HUES64 (cell line): ENCODE results near the gene ZNF813. TPM values are rescaled to one million over a fixed set of nuclear protein-coding genes. Genes with fewer than 3 reads are reported as not detected.
"Not testable (repeated sequence)": the region's sequence is repeated elsewhere in the genome, so short reads cannot be mapped to it uniquely, and the experiment has no call there.

Source experiments
- H3K27ac ChIP-seq: 2 replicates; pipeline ENCODE4 v1.7.0; 2013; ENCODE audit warnings: low read depth, low read length, inconsistent platforms
- H3K27me3 ChIP-seq: 2 replicates; pipeline ENCODE4 v1.6.1; 2013; ENCODE audit warnings: mild to moderate bottlenecking, low read length; ENCODE audit not compliant: insufficient read depth
- H3K36me3 ChIP-seq: 2 replicates; pipeline ENCODE4 v1.6.1; 2013; ENCODE audit warnings: mild to moderate bottlenecking, low read length; ENCODE audit not compliant: insufficient read depth
- H3K4me1 ChIP-seq: 2 replicates; pipeline ENCODE4 v1.6.1; 2013; ENCODE audit warnings: mild to moderate bottlenecking, low read length, moderate library complexity; ENCODE audit not compliant: insufficient read depth
- H3K4me3 ChIP-seq: 2 replicates; pipeline ENCODE4 v1.5.1; 2013; ENCODE audit warnings: mild to moderate bottlenecking, low read length, moderate library complexity
- H3K9ac ChIP-seq: 2 replicates; pipeline ENCODE4 v1.6.1; 2013; ENCODE audit warnings: mild to moderate bottlenecking, low read depth, low read length
- H3K9me3 ChIP-seq: 2 replicates; pipeline ENCODE4 v1.6.1; 2013; ENCODE audit warnings: low read depth, low read length; ENCODE audit not compliant: insufficient read depth
- WGBS: fragments of 150-250, 120-280 bp; methylation state at CpG from one replicate; pipeline ENCODE4 v1.1.7; 2013; ENCODE audit warnings: missing lambda C conversion rate; 5-methylcytosine and 5-hydroxymethylcytosine counted together
- polyA plus RNA-seq, 2 experiments: library from polyadenylated mRNA; stranded (reverse); fragments of 50-300 nt; gene quantifications; one replicate each; pipeline ENCODE4 v1.2.3, GENCODE V29; 2013

Gene ZNF813
- polyA plus RNA-seq (2013, experiment 1 of 2) = 12.4 TPM
- polyA plus RNA-seq (2013, experiment 2 of 2) = 13.0 TPM

DNA sequence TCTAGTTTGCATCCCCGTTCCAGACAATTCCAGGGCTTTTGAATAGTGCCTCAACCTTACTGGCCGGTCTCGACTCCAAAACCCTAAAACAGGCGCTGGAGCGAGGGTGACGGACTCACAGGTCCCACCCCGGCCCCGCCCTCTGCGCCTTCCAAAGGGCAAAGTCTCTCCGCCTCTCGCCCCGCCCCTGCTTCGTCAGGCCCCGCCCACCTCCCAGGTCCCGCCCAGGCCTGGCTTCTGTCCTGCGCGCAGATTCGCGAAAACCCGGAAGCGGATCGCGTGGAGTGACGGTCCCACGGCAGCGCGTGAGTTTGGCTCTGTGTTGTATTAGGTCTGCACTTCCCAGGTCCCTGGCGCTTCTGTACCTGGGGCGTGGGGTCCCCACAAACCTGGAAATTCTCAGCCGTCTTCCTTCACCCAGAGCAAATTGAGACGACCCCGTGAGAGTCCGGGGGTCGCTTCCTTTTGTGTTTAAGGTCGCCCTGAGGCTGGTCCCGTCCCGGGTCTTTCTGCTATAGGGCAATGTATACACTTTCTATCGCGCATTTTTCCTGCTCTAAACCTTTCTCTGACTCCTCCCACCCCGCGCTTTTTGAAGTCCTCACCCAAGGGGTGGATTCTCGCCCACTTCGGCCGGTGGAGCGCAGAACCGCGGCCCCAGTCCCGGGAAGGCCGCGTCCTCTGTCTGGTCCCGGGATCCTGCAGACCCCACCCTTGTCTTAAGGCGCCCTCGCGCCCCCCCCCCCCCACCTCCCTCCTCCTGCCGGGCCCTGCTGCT lies at the start of gene ZNF813:
Gene ZNF813, plus strand, starts transcription at position 249 of the 778 bp plus-strand sequence. CDS start 16,090 bp downstream, outside the sequence.
- WGBS = under 1% methylated on average over 55 of the region's 55 CpGs
- H3K27me3 ChIP-seq = no peaks in the 10 kb centered on the region
- H3K9ac ChIP-seq = peak within 1 kb of the TSS; percentile 86
- peak within 1 kb of the TSS; percentile 100 for H3K4me3 ChIP-seq
- H3K36me3 ChIP-seq = peaks cover 9% of the 10 kb centered on the region; the same call in 1 of the 2 replicates
- H3K9me3 ChIP-seq = no peaks in the 10 kb centered on the region
- peak within 1 kb of the TSS; percentile 73 for H3K27ac ChIP-seq
- peaks cover 13% of the 10 kb centered on the region for H3K4me1 ChIP-seq

- peak overlapping the region; percentile 45; the same call in 1 of the 2 replicates for H3K27ac ChIP-seq
- not testable (repeated sequence) for H3K9ac ChIP-seq, H3K27me3 ChIP-seq, H3K9me3 ChIP-seq, H3K36me3 ChIP-seq, H3K4me3 ChIP-seq, H3K4me1 ChIP-seq
- WGBS = 79% methylated on average over 11 of the region's 11 CpGs
Observed at GRCh38 chr19:53420520-53421315, 46.8 kb upstream of the ZNF813 start.

DNA sequence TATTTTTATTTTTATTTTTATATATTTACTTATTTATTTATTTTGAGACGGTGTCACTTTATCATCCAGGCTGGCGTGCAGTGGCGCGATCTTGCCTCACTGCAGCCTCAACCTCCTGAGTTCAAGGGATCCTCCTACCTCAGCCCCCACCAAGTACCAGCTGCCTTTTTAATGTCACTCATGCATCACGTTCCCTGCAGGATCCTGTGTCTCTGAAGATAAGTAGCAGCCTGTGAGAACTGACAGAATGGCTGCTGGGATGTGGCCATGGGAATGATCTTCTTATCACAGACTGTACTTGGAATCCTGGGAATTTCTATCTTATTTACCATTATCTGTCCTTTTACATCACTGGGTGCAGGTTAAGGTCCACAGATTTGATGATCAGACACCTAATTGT lies 45.0 kb upstream of the ZNF813 start:
- H3K9me3 ChIP-seq = no peaks in the 10 kb centered on the region
- H3K4me3 ChIP-seq = no peak overlapping the region
- H3K36me3 ChIP-seq = no peaks in the 10 kb centered on the region
- H3K27ac ChIP-seq = no peak overlapping the region
- H3K9ac ChIP-seq = no peak overlapping the region
- peaks cover 4% of the 10 kb centered on the region for H3K4me1 ChIP-seq
- no peaks in the 10 kb centered on the region for H3K27me3 ChIP-seq
- WGBS = 91% methylated on average over 5 of the region's 5 CpGs

- not testable (repeated sequence) for H3K9ac ChIP-seq, H3K36me3 ChIP-seq, H3K4me3 ChIP-seq, H3K27ac ChIP-seq, H3K27me3 ChIP-seq, H3K9me3 ChIP-seq, H3K4me1 ChIP-seq
- WGBS = 91% methylated on average over 4 of the region's 13 CpGs
Observed at GRCh38 chr19:53423074-53423473, 44.5 kb upstream of the ZNF813 start.

DNA sequence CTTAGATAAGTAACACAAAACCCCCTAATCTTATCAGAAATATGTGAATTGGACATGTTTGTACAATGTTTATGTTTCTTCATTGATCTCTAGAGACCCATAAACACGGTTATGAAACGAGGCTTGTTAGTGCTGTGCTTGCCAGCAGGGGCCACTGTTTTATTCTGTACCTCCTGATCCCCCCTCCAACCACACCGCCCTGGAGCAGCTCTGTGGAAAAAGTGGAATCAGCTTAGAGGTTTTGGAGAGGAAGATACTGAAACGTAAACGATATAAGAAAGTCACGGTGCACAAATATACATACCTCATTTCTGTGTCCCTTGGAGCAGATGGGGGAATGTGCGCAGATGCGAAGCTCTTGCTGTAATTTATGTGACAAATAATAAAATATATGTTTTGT lies 43.9 kb upstream of the ZNF813 start:
- H3K36me3 ChIP-seq, H3K4me1 ChIP-seq, H3K27me3 ChIP-seq, H3K4me3 ChIP-seq, H3K9me3 ChIP-seq, H3K9ac ChIP-seq, H3K27ac ChIP-seq: not testable (repeated sequence)
- WGBS = no CpG with 5 or more reads among the region's 8 CpGs

GRCh38 chr19:53424968-53425597 lies 42.5 kb upstream of the ZNF813 start:
- no peaks in the 10 kb centered on the region for H3K27me3 ChIP-seq
- no peaks in the 10 kb centered on the region for H3K9me3 ChIP-seq
- H3K36me3 ChIP-seq = no peaks in the 10 kb centered on the region
- 26% methylated on average over 9 of the region's 9 CpGs for WGBS
- no peak overlapping the region for H3K9ac ChIP-seq
- peaks cover 4% of the 10 kb centered on the region for H3K4me1 ChIP-seq
- H3K4me3 ChIP-seq = no peak overlapping the region
- H3K27ac ChIP-seq = no peak overlapping the region

- H3K4me1 ChIP-seq = peaks cover 15% of the 10 kb centered on the region
- H3K4me3 ChIP-seq = peak within 1 kb of the TSS; percentile 99
- peaks cover 24% of the 10 kb centered on the region for H3K36me3 ChIP-seq
- no peaks in the 10 kb centered on the region for H3K9me3 ChIP-seq
- no peaks in the 10 kb centered on the region for H3K27me3 ChIP-seq
- peak within 1 kb of the TSS; percentile 84; the same call in 1 of the 2 replicates for H3K27ac ChIP-seq
- peak within 1 kb of the TSS; percentile 83 for H3K9ac ChIP-seq
- WGBS = under 1% methylated on average over 46 of the region's 46 CpGs
Observed at GRCh38 chr19:53431399-53432087, 36.0 kb upstream of the ZNF813 start, which contains the start of gene ZNF761. Gene ZNF761, plus strand, starts transcription at chr19:53431984. Its CDS starts 15,285 bp downstream, at chr19:53447269.

DNA sequence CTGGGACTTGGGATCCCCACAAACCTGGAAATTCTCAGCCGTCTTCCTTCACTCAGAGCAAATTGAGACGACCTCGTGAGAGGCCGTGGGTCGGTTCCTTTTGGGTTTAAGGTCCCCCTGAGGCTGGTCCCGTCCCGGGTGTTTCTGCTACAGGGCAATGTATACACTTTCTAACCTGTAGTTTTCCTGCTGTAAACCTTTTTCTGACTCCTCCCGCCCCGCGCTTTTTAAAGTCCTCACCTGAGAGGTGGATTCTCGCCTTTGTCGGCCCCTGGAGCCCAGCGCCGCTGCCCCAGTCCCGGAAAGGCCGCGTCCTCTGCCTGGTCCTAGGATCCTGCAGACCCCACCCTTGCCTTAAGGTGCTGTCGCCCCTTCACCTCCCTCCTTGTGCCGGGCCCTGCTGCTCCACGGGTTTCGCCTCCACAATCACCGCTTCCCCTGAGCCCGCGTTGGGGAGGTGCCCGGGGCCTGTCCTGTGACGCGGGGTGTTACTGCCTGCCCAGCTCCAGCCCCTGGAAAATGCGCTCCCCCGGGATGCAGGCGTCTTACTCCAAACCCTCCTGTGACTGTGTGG lies 35.4 kb upstream of the ZNF813 start:
- Histone ChIP-seq H3K27ac (no peak overlapping the region), H3K4me3 (peak overlapping the region; percentile 99), H3K9me3 (no peaks in the 10 kb centered on the region), H3K27me3 (no peaks in the 10 kb centered on the region), H3K9ac (peak overlapping the region; percentile 83), H3K36me3 (peaks cover 25% of the 10 kb centered on the region), H3K4me1 (peaks cover 15% of the 10 kb centered on the region)
- WGBS = under 1% methylated on average over 30 of the region's 30 CpGs

GRCh38 chr19:53443809-53444208 lies 23.7 kb upstream of the ZNF813 start:
- H3K36me3 ChIP-seq = peaks cover 78% of the 10 kb centered on the region
- H3K9ac ChIP-seq, H3K4me1 ChIP-seq, H3K27me3 ChIP-seq, H3K4me3 ChIP-seq, H3K27ac ChIP-seq: not testable (repeated sequence)
- 94% methylated on average over 2 of the region's 2 CpGs for WGBS
- peaks cover 13% of the 10 kb centered on the region for H3K9me3 ChIP-seq

GRCh38 chr19:53447196-53447595 lies 20.3 kb upstream of the ZNF813 start:
- 95% methylated on average over 5 of the region's 5 CpGs for WGBS
- H3K9me3 ChIP-seq = peaks cover 13% of the 10 kb centered on the region
- peaks cover 83% of the 10 kb centered on the region for H3K36me3 ChIP-seq

More at GRCh38 chr19:53447196-53447595, 20.3 kb upstream of the ZNF813 start:
- H3K27ac ChIP-seq, H3K4me1 ChIP-seq, H3K4me3 ChIP-seq, H3K27me3 ChIP-seq, H3K9ac ChIP-seq: not testable (repeated sequence)
